ENCODE results near the gene SP1. TPM values are rescaled to one million over a fixed set of nuclear protein-coding genes. Genes with fewer than 3 reads are reported as not detected.

SP1 gene
- total RNA-seq, 1 experiment from 2014 or later = 87.2 TPM

- ChIA-PET POLR2A (no interaction called here), CTCF (interaction anchor here (3.1 kb wide), 1 partner anchor 77 kb away, joined by 9 read pairs; no protein-coding TSS in a partner anchor)
- no peaks in the 10 kb centered on the region for H3K36me3 Mint-ChIP-seq
- H3K27me3 Mint-ChIP-seq (ENCODE audit: low read depth) = no peaks in the 10 kb centered on the region
- H3K4me1 Mint-ChIP-seq = no peaks in the 10 kb centered on the region
- H3K4me3 Mint-ChIP-seq = no peak overlapping the region
- DNase-seq (ENCODE audit: low spot score) = no peak
- TF ChIP-seq OVOL2 (CRISPR knock-in tag; IDR thresholded peaks at IDR 0.05; ENCODE audit: borderline replicate concordance) (no peak), GABPB1 (CRISPR knock-in tag; IDR thresholded peaks at IDR 0.05) (no peak), ZBTB21 (CRISPR knock-in tag; IDR thresholded peaks at IDR 0.05; ENCODE audit: borderline replicate concordance) (no peak), CREM (CRISPR knock-in tag; IDR thresholded peaks at IDR 0.05) (no peak), SMAD3 (CRISPR knock-in tag; IDR thresholded peaks at IDR 0.05; ENCODE audit: borderline replicate concordance) (no peak), E2F5 (CRISPR knock-in tag; IDR thresholded peaks at IDR 0.05) (no peak), SOX15 (CRISPR knock-in tag; IDR thresholded peaks at IDR 0.05) (no peak)
- TF ChIP-seq, protein P1, sequence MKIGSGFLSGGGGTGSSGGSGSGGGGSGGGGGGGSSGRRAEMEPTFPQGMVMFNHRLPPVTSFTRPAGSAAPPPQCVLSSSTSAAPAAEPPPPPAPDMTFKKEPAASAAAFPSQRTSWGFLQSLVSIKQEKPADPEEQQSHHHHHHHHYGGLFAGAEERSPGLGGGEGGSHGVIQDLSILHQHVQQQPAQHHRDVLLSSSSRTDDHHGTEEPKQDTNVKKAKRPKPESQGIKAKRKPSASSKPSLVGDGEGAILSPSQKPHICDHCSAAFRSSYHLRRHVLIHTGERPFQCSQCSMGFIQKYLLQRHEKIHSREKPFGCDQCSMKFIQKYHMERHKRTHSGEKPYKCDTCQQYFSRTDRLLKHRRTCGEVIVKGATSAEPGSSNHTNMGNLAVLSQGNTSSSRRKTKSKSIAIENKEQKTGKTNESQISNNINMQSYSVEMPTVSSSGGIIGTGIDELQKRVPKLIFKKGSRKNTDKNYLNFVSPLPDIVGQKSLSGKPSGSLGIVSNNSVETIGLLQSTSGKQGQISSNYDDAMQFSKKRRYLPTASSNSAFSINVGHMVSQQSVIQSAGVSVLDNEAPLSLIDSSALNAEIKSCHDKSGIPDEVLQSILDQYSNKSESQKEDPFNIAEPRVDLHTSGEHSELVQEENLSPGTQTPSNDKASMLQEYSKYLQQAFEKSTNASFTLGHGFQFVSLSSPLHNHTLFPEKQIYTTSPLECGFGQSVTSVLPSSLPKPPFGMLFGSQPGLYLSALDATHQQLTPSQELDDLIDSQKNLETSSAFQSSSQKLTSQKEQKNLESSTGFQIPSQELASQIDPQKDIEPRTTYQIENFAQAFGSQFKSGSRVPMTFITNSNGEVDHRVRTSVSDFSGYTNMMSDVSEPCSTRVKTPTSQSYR (CRISPR knock-in tag; IDR thresholded peaks at IDR 0.05) = no peak
- TF ChIP-seq, protein P2, sequence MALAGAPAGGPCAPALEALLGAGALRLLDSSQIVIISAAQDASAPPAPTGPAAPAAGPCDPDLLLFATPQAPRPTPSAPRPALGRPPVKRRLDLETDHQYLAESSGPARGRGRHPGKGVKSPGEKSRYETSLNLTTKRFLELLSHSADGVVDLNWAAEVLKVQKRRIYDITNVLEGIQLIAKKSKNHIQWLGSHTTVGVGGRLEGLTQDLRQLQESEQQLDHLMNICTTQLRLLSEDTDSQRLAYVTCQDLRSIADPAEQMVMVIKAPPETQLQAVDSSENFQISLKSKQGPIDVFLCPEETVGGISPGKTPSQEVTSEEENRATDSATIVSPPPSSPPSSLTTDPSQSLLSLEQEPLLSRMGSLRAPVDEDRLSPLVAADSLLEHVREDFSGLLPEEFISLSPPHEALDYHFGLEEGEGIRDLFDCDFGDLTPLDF (CRISPR knock-in tag; IDR thresholded peaks at IDR 0.05) = no peak
- no peak for ATAC-seq
- no peaks in the 10 kb centered on the region for H3K9me3 Mint-ChIP-seq
- H3K27ac Mint-ChIP-seq = no peak overlapping the region
Observed at GRCh38 chr12:53428741-53429140, 48.8 kb downstream of the SP1 start.

- Mint-ChIP-seq H3K4me3 (no peak overlapping the region), H3K4me1 (no peaks in the 10 kb centered on the region), H3K27ac (no peak overlapping the region), H3K27me3 (ENCODE audit: low read depth) (no peaks in the 10 kb centered on the region), H3K36me3 (no peaks in the 10 kb centered on the region), H3K9me3 (no peaks in the 10 kb centered on the region)
- no peak for ATAC-seq
- TF ChIP-seq NFYB (CRISPR knock-in tag; conservative IDR thresholded peaks at IDR 0.05; ENCODE audit: low read depth) = no peak
- TF ChIP-seq, protein P3, sequence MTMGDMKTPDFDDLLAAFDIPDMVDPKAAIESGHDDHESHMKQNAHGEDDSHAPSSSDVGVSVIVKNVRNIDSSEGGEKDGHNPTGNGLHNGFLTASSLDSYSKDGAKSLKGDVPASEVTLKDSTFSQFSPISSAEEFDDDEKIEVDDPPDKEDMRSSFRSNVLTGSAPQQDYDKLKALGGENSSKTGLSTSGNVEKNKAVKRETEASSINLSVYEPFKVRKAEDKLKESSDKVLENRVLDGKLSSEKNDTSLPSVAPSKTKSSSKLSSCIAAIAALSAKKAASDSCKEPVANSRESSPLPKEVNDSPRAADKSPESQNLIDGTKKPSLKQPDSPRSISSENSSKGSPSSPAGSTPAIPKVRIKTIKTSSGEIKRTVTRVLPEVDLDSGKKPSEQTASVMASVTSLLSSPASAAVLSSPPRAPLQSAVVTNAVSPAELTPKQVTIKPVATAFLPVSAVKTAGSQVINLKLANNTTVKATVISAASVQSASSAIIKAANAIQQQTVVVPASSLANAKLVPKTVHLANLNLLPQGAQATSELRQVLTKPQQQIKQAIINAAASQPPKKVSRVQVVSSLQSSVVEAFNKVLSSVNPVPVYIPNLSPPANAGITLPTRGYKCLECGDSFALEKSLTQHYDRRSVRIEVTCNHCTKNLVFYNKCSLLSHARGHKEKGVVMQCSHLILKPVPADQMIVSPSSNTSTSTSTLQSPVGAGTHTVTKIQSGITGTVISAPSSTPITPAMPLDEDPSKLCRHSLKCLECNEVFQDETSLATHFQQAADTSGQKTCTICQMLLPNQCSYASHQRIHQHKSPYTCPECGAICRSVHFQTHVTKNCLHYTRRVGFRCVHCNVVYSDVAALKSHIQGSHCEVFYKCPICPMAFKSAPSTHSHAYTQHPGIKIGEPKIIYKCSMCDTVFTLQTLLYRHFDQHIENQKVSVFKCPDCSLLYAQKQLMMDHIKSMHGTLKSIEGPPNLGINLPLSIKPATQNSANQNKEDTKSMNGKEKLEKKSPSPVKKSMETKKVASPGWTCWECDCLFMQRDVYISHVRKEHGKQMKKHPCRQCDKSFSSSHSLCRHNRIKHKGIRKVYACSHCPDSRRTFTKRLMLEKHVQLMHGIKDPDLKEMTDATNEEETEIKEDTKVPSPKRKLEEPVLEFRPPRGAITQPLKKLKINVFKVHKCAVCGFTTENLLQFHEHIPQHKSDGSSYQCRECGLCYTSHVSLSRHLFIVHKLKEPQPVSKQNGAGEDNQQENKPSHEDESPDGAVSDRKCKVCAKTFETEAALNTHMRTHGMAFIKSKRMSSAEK (CRISPR knock-in tag; IDR thresholded peaks at IDR 0.05; ENCODE audit: borderline replicate concordance) = no peak
- TF ChIP-seq, protein P4, sequence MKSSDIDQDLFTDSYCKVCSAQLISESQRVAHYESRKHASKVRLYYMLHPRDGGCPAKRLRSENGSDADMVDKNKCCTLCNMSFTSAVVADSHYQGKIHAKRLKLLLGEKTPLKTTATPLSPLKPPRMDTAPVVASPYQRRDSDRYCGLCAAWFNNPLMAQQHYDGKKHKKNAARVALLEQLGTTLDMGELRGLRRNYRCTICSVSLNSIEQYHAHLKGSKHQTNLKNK (CRISPR knock-in tag; IDR thresholded peaks at IDR 0.05) = no peak
- no peak for TF ChIP-seq FOXK1 (CRISPR knock-in tag; IDR thresholded peaks at IDR 0.05)
- TF ChIP-seq ZNF671 (CRISPR knock-in tag; IDR thresholded peaks at IDR 0.05) = no peak
- TF ChIP-seq, protein P5, sequence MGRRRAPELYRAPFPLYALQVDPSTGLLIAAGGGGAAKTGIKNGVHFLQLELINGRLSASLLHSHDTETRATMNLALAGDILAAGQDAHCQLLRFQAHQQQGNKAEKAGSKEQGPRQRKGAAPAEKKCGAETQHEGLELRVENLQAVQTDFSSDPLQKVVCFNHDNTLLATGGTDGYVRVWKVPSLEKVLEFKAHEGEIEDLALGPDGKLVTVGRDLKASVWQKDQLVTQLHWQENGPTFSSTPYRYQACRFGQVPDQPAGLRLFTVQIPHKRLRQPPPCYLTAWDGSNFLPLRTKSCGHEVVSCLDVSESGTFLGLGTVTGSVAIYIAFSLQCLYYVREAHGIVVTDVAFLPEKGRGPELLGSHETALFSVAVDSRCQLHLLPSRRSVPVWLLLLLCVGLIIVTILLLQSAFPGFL (CRISPR knock-in tag; IDR thresholded peaks at IDR 0.05; ENCODE audit: borderline replicate concordance) = no peak
- TF ChIP-seq MYBL2 (CRISPR knock-in tag; IDR thresholded peaks at IDR 0.05) = no peak
- TF ChIP-seq NFATC4 (CRISPR knock-in tag; IDR thresholded peaks at IDR 0.05) = no peak
- CTCF ChIA-PET = interaction anchor here (0.6 to 4.2 kb wide), 4 partner anchors 9 to 779 kb away, joined by 5 to 22 read pairs (median 7); partner anchors contain the start of gene AAAS
- POLR2A ChIA-PET = no interaction called here
- DNase-seq (ENCODE audit: low spot score) = no peak
Observed at GRCh38 chr12:53430116-53430515, 50.1 kb downstream of the SP1 start.
